GM20000 (cell line): Measurements from ENCODE around the gene SHCBP1.

Source experiments
- DNase-seq: peaks from one replicate; pipeline ENCODE4 v3.0.0; 2012; ENCODE audit warnings: low spot score
- CTCF ChIP-seq: IDR thresholded peaks from 2 replicates; pipeline ENCODE4 v1.5.1; 2012; ENCODE audit warnings: mild to moderate bottlenecking, control low read depth; ENCODE audit errors: extremely low read depth, missing control alignments

SHCBP1 gene

GRCh38 chr16:46621934-46622676 lies 926 bp upstream of the SHCBP1 start:
- no peak for DNase-seq
- TF ChIP-seq CTCF: no peak

- DNase-seq: no peak
- no peak for TF ChIP-seq CTCF
Measured at GRCh38 chr16:46620266-46621005, 743 bp downstream of the SHCBP1 start.

GRCh38 chr16:46618516-46618915 lies 2.7 kb downstream of the SHCBP1 start:
- DNase-seq: no peak
- TF ChIP-seq CTCF: no peak

GRCh38 chr16:46614006-46614405 lies 7.2 kb downstream of the SHCBP1 start:
- no peak for TF ChIP-seq CTCF
- DNase-seq: no peak

- no peak for DNase-seq
- TF ChIP-seq CTCF: no peak
Measured at GRCh38 chr16:46613352-46613751, 7.8 kb downstream of the SHCBP1 start.

- TF ChIP-seq CTCF: no peak
- no peak for DNase-seq
Measured at GRCh38 chr16:46612121-46612520, 9.1 kb downstream of the SHCBP1 start.

- no peak for DNase-seq
- no peak for TF ChIP-seq CTCF
Measured at GRCh38 chr16:46607529-46607928, 13.7 kb downstream of the SHCBP1 start.
